BLaER1 (cell line): ENCODE results near the gene KRT86.
A peak's percentile ranks its signal among the peaks of the same experiment; 100 is the strongest.

Experiments
- H3K27ac ChIP-seq: shearing (Covaris generic); formaldehyde crosslinking; 2 replicates; pipeline ENCODE4 v1.8.1; 2022
- H3K27me3 ChIP-seq: shearing (Covaris generic); formaldehyde crosslinking; 2 replicates; pipeline ENCODE4 v1.8.1; 2022
- H3K36me3 ChIP-seq: shearing (Covaris generic); formaldehyde crosslinking; 2 replicates; pipeline ENCODE4 v1.8.1; 2022
- H3K4me1 ChIP-seq: shearing (Covaris generic); formaldehyde crosslinking; 2 replicates; pipeline ENCODE4 v1.8.1; 2022
- H3K4me2 ChIP-seq: shearing (Covaris generic); formaldehyde crosslinking; 2 replicates; pipeline ENCODE4 v1.8.1; 2022
- H3K4me3 ChIP-seq: shearing (Covaris generic); formaldehyde crosslinking; 2 replicates; pipeline ENCODE4 v1.8.1; 2022
- H3K9ac ChIP-seq: shearing (Covaris generic); formaldehyde crosslinking; 2 replicates; pipeline ENCODE4 v1.8.1; 2022
- H3K9me3 ChIP-seq: shearing (Covaris generic); formaldehyde crosslinking; 2 replicates; pipeline ENCODE4 v1.8.1; 2022
- H4K20me1 ChIP-seq: shearing (Covaris generic); formaldehyde crosslinking; 2 replicates; pipeline ENCODE4 v1.8.1; 2022
- Cebpa-rat ChIP-seq: shearing (Covaris generic); IDR thresholded peaks from 2 replicates; pipeline ENCODE4 v1.8.1; 2022

Gene KRT86

GRCh38 chr12:52232203-52232673 is 42.2 kb upstream of the KRT86 start:
- TF ChIP-seq Cebpa-rat = no peak
- no peaks in the 10 kb centered on the region for H3K36me3 ChIP-seq
- H3K4me3 ChIP-seq = no peak overlapping the region
- H3K27me3 ChIP-seq = peaks cover 14% of the 10 kb centered on the region; the same call in 1 of the 2 replicates
- no peak overlapping the region for H3K27ac ChIP-seq
- H3K4me2 ChIP-seq = no peak overlapping the region
- H4K20me1 ChIP-seq = no peaks in the 10 kb centered on the region
- H3K9ac ChIP-seq = no peak overlapping the region
- H3K4me1 ChIP-seq = peaks cover 17% of the 10 kb centered on the region
- H3K9me3 ChIP-seq = no peaks in the 10 kb centered on the region

DNA sequence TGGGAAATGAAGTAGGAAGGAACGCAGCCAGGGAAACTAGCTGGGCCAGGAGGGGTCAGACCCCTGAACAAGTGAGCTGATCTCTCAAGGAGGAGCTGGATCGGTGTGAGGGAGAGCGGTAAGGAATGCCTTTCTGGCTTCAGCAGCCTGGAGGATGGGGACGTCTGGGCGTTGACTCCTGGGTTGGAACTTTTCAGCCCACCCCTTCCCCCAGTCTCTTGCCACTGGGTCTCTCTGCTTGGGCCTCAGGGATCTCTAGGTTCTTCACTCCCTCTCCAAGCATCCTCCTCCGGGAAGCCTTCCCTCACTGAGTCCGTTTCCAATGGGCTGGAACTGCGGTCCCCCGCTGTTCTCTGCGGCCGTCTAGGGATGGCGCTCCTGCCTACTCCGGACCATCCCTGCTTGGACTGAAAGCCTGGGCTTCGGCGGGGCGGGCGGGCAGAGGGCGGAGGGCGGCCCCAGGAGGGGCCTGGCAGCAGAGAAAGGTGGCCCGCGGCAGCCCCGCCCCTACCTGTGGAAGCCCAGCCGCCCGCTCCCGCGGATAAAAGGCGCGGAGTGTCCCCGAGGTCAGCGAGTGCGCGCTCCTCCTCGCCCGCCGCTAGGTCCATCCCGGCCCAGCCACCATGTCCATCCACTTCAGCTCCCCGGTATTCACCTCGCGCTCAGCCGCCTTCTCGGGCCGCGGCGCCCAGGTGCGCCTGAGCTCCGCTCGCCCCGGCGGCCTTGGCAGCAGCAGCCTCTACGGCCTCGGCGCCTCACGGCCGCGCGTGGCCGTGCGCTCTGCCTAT is 41.6 kb upstream of the KRT86 start, which contains the start of gene KRT7:
TSS of gene KRT7 (plus strand) at position 570 of the 788 bp plus-strand sequence. CDS start at position 624, 54 bp downstream.
- H3K27me3 ChIP-seq = peaks cover 14% of the 10 kb centered on the region; the same call in 1 of the 2 replicates
- no peak within 1 kb of the TSS for H3K4me3 ChIP-seq
- TF ChIP-seq Cebpa-rat = no peak
- peaks cover 17% of the 10 kb centered on the region for H3K4me1 ChIP-seq
- H3K27ac ChIP-seq = no peak within 1 kb of the TSS
- no peak within 1 kb of the TSS for H3K4me2 ChIP-seq
- H3K9me3 ChIP-seq = no peaks in the 10 kb centered on the region
- no peaks in the 10 kb centered on the region for H3K36me3 ChIP-seq
- H3K9ac ChIP-seq = no peak within 1 kb of the TSS
- no peaks in the 10 kb centered on the region for H4K20me1 ChIP-seq

DNA sequence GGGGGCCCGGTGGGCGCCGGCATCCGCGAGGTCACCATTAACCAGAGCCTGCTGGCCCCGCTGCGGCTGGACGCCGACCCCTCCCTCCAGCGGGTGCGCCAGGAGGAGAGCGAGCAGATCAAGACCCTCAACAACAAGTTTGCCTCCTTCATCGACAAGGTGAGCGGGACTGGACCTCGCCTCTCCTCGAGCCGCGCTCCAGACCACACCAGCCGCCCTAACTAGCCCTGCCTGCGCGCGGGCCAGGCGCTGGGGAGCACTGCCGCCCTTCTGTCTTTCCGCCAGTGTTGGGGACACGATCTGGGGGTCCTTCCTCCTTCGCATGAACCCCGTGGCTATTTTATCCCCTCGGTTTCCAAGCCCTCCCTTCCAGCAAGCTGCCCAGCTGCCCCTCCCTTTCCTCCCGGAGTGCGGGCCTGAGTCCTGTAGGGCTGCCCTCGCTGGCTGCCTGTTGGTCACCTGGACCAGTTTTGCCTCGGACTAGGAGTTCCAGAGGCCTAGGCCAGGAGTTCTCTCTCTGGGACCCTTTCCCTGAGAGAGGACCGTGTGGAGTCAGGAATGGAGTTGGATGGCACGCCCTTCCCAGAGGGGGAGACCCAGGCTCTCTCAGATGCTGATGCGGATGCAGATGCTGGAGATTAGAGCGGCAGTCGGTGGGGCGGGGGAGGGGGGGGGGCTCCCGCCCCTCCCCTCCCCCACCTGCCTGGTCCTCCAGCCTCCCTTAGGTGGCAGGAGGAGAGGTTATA is 40.8 kb upstream of the KRT86 start:
- H4K20me1 ChIP-seq = no peaks in the 10 kb centered on the region
- H3K27ac ChIP-seq = no peak overlapping the region
- peaks cover 14% of the 10 kb centered on the region; the same call in 1 of the 2 replicates for H3K27me3 ChIP-seq
- peaks cover 17% of the 10 kb centered on the region for H3K4me1 ChIP-seq
- H3K4me2 ChIP-seq = no peak overlapping the region
- H3K36me3 ChIP-seq = no peaks in the 10 kb centered on the region
- H3K9me3 ChIP-seq = no peaks in the 10 kb centered on the region
- no peak overlapping the region for H3K9ac ChIP-seq
- TF ChIP-seq Cebpa-rat = no peak
- no peak overlapping the region for H3K4me3 ChIP-seq

DNA sequence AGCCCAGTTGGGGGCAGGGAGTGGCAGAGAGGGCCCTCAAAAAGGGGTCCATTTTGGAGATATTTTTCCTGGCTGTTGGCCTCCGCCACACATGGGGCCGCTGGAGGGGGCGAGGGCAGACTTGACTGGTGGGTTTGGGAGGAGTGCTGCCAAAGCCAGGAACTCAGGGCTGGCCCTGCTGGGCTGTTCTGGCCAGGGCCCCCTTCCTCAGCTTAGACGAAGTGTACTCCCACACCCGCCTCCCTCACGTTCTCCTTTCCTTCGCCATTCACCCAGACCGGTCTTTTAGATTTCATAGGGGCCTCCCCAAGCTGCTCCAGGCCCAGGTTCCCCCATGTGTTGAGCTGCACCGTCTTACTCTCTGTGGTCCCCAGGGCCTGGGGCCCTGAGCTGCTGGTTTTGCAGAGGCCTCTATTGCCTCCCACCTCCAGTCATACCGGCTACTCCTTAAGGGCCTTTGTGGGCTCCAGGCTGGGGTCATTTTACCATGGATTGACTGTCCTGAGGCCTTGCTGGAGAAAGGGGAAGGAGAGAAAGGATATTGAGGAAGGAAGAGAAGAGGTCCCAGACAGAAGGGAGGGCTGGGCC is 40.1 kb upstream of the KRT86 start:
- no peaks in the 10 kb centered on the region for H3K36me3 ChIP-seq
- H3K4me3 ChIP-seq = no peak overlapping the region
- H4K20me1 ChIP-seq = no peaks in the 10 kb centered on the region
- no peaks in the 10 kb centered on the region for H3K9me3 ChIP-seq
- H3K4me2 ChIP-seq = 0 out of 2 replicates have a peak overlapping the region, but pooled peaks have one; percentile 14
- no peak for TF ChIP-seq Cebpa-rat
- no peak overlapping the region for H3K9ac ChIP-seq
- no peak overlapping the region for H3K27ac ChIP-seq
- peaks cover 14% of the 10 kb centered on the region; the same call in 1 of the 2 replicates for H3K27me3 ChIP-seq
- H3K4me1 ChIP-seq = peaks cover 17% of the 10 kb centered on the region

GRCh38 chr12:52235001-52235764 is 39.3 kb upstream of the KRT86 start:
- peak overlapping the region; percentile 64 for H3K4me2 ChIP-seq
- H3K36me3 ChIP-seq = no peaks in the 10 kb centered on the region
- H3K9me3 ChIP-seq = no peaks in the 10 kb centered on the region
- H3K4me3 ChIP-seq = no peak overlapping the region
- no peak for TF ChIP-seq Cebpa-rat
- peak overlapping the region; percentile 30; the same call in 1 of the 2 replicates for H3K27ac ChIP-seq
- no peaks in the 10 kb centered on the region for H4K20me1 ChIP-seq
- H3K27me3 ChIP-seq = peaks cover 14% of the 10 kb centered on the region; the same call in 1 of the 2 replicates
- H3K9ac ChIP-seq = peak overlapping the region; percentile 19; the same call in 1 of the 2 replicates
- H3K4me1 ChIP-seq = peaks cover 17% of the 10 kb centered on the region

DNA sequence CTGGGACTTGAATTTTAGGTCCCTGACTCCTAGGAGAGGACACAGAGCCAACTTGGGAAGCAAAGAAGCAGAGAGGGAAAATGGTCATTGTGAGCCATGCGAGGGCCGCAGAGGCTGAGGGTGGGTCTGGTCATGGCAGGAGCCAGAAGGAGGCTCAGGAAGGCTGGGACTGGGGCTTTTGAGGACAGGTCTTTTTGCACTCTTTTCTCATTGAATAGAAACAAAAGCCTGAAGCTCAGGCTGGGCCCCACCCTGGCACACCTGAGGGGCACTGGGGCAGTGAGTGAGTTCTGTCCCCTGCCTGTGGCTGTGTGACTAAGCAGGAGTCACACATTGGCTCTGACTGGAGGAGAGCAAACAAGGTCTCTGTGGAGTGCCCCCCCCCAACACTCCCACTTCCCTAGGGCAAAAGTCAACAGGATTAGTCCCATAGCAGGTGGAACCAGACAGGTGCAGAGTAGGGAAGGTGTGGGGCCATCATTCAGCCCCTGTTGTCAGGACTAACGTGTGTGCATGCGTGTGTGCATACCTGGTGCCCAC is 38.6 kb upstream of the KRT86 start:
- H3K4me1 ChIP-seq = peaks cover 17% of the 10 kb centered on the region
- no peaks in the 10 kb centered on the region for H4K20me1 ChIP-seq
- TF ChIP-seq Cebpa-rat = no peak
- H3K4me3 ChIP-seq = no peak overlapping the region
- H3K9ac ChIP-seq = no peak overlapping the region
- H3K4me2 ChIP-seq = peak overlapping the region; percentile 64
- peak overlapping the region; percentile 30; the same call in 1 of the 2 replicates for H3K27ac ChIP-seq
- peaks cover 14% of the 10 kb centered on the region; the same call in 1 of the 2 replicates for H3K27me3 ChIP-seq
- H3K36me3 ChIP-seq = no peaks in the 10 kb centered on the region
- no peaks in the 10 kb centered on the region for H3K9me3 ChIP-seq

GRCh38 chr12:52236386-52237050 is 37.9 kb upstream of the KRT86 start:
- no peak overlapping the region for H3K4me2 ChIP-seq

DNA sequence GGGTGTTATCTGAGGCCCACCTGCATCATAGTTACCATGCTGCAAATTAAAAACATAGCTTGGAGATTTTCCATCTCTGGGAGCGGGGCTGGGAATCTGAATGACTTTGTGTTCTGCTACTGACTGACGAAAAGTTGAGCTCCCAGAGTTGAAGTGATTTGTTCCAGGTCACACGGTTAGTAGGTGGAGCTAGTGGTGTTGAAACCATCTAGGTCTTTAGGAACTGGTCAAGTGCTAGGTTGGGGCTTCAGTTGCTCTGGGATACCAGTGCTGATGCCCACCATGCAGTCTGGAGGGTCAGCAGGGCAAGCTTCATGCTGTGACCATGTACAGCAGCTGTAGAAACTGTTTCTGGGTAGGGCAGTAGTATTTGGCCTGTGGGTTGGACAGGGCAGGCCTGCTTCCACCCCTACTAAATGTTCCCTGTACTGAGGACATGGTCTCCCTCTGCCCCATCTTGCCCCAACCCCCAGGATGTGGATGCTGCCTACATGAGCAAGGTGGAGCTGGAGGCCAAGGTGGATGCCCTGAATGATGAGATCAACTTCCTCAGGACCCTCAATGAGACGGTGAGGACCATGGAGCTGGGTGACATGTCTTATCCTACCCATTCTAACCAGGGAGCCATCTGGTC is 36.1 kb upstream of the KRT86 start:
- Histone ChIP-seq H3K9me3 (no peaks in the 10 kb centered on the region), H3K4me2 (no peak overlapping the region), H3K4me1 (peaks cover 21% of the 10 kb centered on the region), H3K27me3 (peaks cover 4% of the 10 kb centered on the region; the same call in 1 of the 2 replicates), H3K27ac (no peak overlapping the region), H3K36me3 (no peaks in the 10 kb centered on the region), H3K4me3 (no peak overlapping the region), H4K20me1 (no peaks in the 10 kb centered on the region), H3K9ac (no peak overlapping the region)
- no peak for TF ChIP-seq Cebpa-rat

More at GRCh38 chr12:52236386-52237050, 37.9 kb upstream of the KRT86 start:
- H3K27ac ChIP-seq = no peak overlapping the region
- no peaks in the 10 kb centered on the region for H4K20me1 ChIP-seq
- peaks cover 14% of the 10 kb centered on the region; the same call in 1 of the 2 replicates for H3K27me3 ChIP-seq
- no peak overlapping the region for H3K9ac ChIP-seq
- no peaks in the 10 kb centered on the region for H3K36me3 ChIP-seq
- H3K9me3 ChIP-seq = no peaks in the 10 kb centered on the region
- no peak for TF ChIP-seq Cebpa-rat
- no peak overlapping the region for H3K4me3 ChIP-seq
- H3K4me1 ChIP-seq = peaks cover 17% of the 10 kb centered on the region
